Pancreas (tissue), 10 donors: ENCODE results near the gene CD93. TPM values are rescaled to one million over a fixed set of nuclear protein-coding genes. Genes with fewer than 3 reads are reported as not detected.

Source experiments
- ATAC-seq, 4 donors: fragments of 200-7000 bp; cut with Tn5 transposase; one replicate each; pipeline versions ENCODE4 v1.8.0 to v1.9.1; 2020; ENCODE audit warnings: mild to moderate bottlenecking in 4 of 4, moderate library complexity in 4 of 4
- DNase-seq, 6 donors: peaks; one replicate each; pipeline ENCODE4 v3.0.0-alpha.2; 2020
- FAIRE-seq: peaks from 2 replicates; lab custom pipeline; 2012; peaks lifted over from hg19 to GRCh38; lab: Jason Lieb, UNC
- H3K27ac ChIP-seq, 4 donors: fragments of 200-600 bp; sonication (generic); 1 replicate in 3 of 4; 2 replicates in 1 of 4; pipeline versions ENCODE4 v1.5.0 to v1.8.0; 2020
- H3K27me3 ChIP-seq, 4 donors: fragments of 200-600 bp; one replicate each; pipeline ENCODE4 v1.8.0; 2021
- H3K36me3 ChIP-seq, 3 donors: fragments of 200-600 bp; sonication (generic) in 1 of 3; one replicate each; pipeline versions ENCODE4 v1.5.0 to v1.8.0; 2020 to 2021
- H3K4me1 ChIP-seq, 3 donors: fragments of 200-600 bp; one replicate each; pipeline ENCODE4 v1.8.0; 2021
- H3K4me3 ChIP-seq, 4 donors: fragments of 200-600 bp; sonication (generic) in 2 of 4; one replicate each; pipeline versions ENCODE4 v1.5.0 to v1.8.0; 2020 to 2021
- H3K9me3 ChIP-seq, 4 donors: fragments of 200-600 bp; one replicate each; pipeline ENCODE4 v1.8.0; 2021
- WGBS, 2 donors: extraction: QIAGEN DNeasy Blood & Tissue Kit; methylation state at CpG; one replicate each; pipeline ENCODE4 v1.1.7; 2013; 5-methylcytosine and 5-hydroxymethylcytosine counted together
- intact Hi-C, 3 donors: fragments of 100-400 bp; cut with DNase I; formaldehyde crosslinking; loops; one replicate each; pipeline versions ENCODE4 v1.11.1 to v1.14.2; 2022
- polyA plus RNA-seq, 2 donors: library from polyadenylated mRNA; stranded (reverse); fragments of 200-250 nt; gene quantifications; one replicate each; pipeline ENCODE4 v1.2.3, GENCODE V29; 2013
- total RNA-seq, 6 donors: library from RNA; stranded (reverse); fragmentation: NEBNext Ultra II Directional in 4 of 6; extraction: Animal tissue kit (Norgen Biotek cat#: 25700) in 4 of 6; gene quantifications; one replicate each; pipeline versions ENCODE4 v1.2.1 to v1.2.4, GENCODE V29; 2021 to 2023
- TF ChIP-seq, protein P1 (sequence below), 4 donors: fragments of 200-600 bp; sonication (generic) in 3 of 4; IDR thresholded peaks; one replicate each; pipeline versions ENCODE4 v1.5.0 to v1.8.0; 2021; ENCODE audit warnings: antibody characterized with exemption in 4 of 4
- donor health status: healthy with polysubstance abuse.
- donor health status: DM: no; HTN: no; CAD: no; lungs with moderate emphysema.
- donor health status: DM: no; HTN: no; CAD: no.
- donor health status: control.
- donor health status: control.
- donor health status: Bipolar disorder and iron deficiency.
- donor health status: DM: yes; HTN: yes; CAD: no.
- donor health status: DM: no; HTN: no; CAD: no.
- donor health status: DM: no; HTN: no; CAD: no.
- donor health status: DM: yes; HTN: yes; CAD: no.

CD93 gene
- total and polyA plus RNA-seq, 8 donors = 2.8 to 18.2 (median 6.0) TPM

- H3K4me3 ChIP-seq = peak overlapping the region in 2 of 4 donors; percentile 38 to 48
- 1 to 2% methylated on average over 40 to 48 of the region's 48 CpGs for WGBS, 2 donors
- DNase-seq (peak in 2 of 6 donors; percentile 27 to 64), FAIRE-seq (no peak), ATAC-seq (peak in 3 of 4 donors; percentile 30 to 43 (median 37))
- no peaks in the 10 kb centered on the region for H3K9me3 ChIP-seq
- H3K4me1 ChIP-seq = peaks cover 4 to 8% (median 5%) of the 10 kb centered on the region in 3 donors
- intact Hi-C loops = no loop called here
- H3K27me3 ChIP-seq = peaks cover 0 to 34% (median 15%) of the 10 kb centered on the region in 4 donors
- H3K27ac ChIP-seq = peak overlapping the region in 2 of 4 donors; percentile 51 to 60
- H3K36me3 ChIP-seq = no peaks in the 10 kb centered on the region
- TF ChIP-seq, protein P1, sequence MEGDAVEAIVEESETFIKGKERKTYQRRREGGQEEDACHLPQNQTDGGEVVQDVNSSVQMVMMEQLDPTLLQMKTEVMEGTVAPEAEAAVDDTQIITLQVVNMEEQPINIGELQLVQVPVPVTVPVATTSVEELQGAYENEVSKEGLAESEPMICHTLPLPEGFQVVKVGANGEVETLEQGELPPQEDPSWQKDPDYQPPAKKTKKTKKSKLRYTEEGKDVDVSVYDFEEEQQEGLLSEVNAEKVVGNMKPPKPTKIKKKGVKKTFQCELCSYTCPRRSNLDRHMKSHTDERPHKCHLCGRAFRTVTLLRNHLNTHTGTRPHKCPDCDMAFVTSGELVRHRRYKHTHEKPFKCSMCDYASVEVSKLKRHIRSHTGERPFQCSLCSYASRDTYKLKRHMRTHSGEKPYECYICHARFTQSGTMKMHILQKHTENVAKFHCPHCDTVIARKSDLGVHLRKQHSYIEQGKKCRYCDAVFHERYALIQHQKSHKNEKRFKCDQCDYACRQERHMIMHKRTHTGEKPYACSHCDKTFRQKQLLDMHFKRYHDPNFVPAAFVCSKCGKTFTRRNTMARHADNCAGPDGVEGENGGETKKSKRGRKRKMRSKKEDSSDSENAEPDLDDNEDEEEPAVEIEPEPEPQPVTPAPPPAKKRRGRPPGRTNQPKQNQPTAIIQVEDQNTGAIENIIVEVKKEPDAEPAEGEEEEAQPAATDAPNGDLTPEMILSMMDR (IDR thresholded peaks at IDR 0.05) = no peak
Observed at GRCh38 chr20:23050076-23050838, 35.9 kb downstream of the CD93 start.

- FAIRE-seq (no peak), DNase-seq (peak in 5 of 6 donors; percentile 13 to 71 (median 36)), ATAC-seq (peak; percentile 4 to 65 (median 54))
- intact Hi-C loops = no loop called here
- TF ChIP-seq, protein P1 (IDR thresholded peaks at IDR 0.05) = no peak
- peak within 1 kb of the TSS in 3 of 4 donors; percentile 33 to 60 (median 51) for H3K27ac ChIP-seq
- H3K9me3 ChIP-seq = no peaks in the 10 kb centered on the region
- H3K27me3 ChIP-seq = peaks cover 0 to 34% (median 15%) of the 10 kb centered on the region in 4 donors
- H3K4me1 ChIP-seq = peaks cover 4 to 8% (median 5%) of the 10 kb centered on the region in 3 donors
- H3K4me3 ChIP-seq = peak within 1 kb of the TSS in 3 of 4 donors; percentile 16 to 48 (median 38)
- 1% methylated on average over 70 to 79 of the region's 79 CpGs for WGBS, 2 donors
- no peaks in the 10 kb centered on the region for H3K36me3 ChIP-seq
Observed at GRCh38 chr20:23049201-23050075, 36.7 kb downstream of the CD93 start, which contains the start of gene THBD. TSS of gene THBD (minus strand) at chr20:23049672. CDS start at chr20:23049504, 168 bp downstream.

DNA sequence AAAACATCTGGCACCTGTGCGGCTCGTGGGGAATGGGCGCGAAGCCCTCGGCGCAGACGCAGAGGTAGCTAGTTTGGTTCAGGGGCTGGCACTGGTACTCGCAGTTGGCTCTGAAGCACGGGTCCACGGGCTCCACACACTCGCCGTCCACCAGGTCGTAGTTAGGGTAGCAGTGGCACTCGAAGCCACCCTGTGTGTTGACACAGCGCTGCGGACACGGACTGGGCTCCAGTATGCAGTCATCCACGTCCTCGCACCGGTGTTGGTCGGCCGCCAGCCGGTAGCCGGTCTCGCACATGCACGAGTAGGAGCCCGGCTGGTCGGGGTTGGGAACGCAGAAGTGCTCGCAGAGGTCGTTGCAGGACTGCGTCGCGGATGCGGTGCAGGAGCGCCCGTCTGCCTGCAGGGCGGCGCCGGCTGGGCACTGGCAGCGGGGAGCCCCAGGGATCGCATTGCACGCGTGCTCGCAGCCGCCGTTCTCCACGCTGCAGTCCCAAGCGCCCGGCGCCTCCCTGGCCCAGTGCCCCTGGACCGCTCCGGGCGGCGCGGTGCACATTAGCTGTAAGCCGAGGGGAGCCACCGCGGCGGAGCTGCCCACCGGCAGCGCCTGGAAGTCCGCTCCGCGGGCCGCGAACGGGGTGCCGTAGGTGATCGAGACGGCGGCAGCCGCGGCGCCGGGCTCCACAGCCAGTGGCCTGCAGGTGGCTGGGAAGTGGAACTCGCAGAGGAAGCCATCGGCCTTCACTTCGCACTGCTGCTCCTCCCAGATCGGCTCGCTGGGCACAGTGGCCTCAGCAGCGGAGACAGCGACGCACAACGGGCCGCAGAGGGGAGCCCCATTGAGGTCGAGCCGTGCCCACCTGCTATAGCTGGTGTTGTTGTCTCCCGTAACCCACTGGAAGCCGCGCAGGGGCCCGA lies 37.6 kb downstream of the CD93 start:
- Histone ChIP-seq H3K27me3 (peaks cover 0 to 34% (median 15%) of the 10 kb centered on the region in 4 donors), H3K36me3 (no peaks in the 10 kb centered on the region), H3K27ac (peak overlapping the region in 3 of 4 donors; percentile 33 to 60 (median 51)), H3K4me3 (peak overlapping the region in 3 of 4 donors; percentile 16 to 48 (median 38)), H3K9me3 (no peaks in the 10 kb centered on the region), H3K4me1 (peaks cover 4 to 8% (median 5%) of the 10 kb centered on the region in 3 donors)
- FAIRE-seq = no peak
- ATAC-seq = peak; percentile 53 to 66 (median 60)
- DNase-seq = peak in 5 of 6 donors; percentile 30 to 81 (median 48)
- TF ChIP-seq, protein P1 (IDR thresholded peaks at IDR 0.05) = peak in 3 of 4 donors; percentile 18 to 36 (median 20)
- intact Hi-C loops = no loop called here
- 4 to 5% methylated on average over 87 to 92 of the region's 92 CpGs for WGBS, 2 donors

- H3K27ac ChIP-seq = no peak overlapping the region
Observed at GRCh38 chr20:23047738-23048214, 38.3 kb downstream of the CD93 start.

More at GRCh38 chr20:23047738-23048214, 38.3 kb downstream of the CD93 start:
- Histone ChIP-seq H3K9me3 (no peaks in the 10 kb centered on the region), H3K27me3 (peaks cover 0 to 34% (median 15%) of the 10 kb centered on the region in 4 donors), H3K4me1 (peaks cover 4 to 8% (median 5%) of the 10 kb centered on the region in 3 donors), H3K36me3 (no peaks in the 10 kb centered on the region), H3K4me3 (peak overlapping the region in 2 of 4 donors; percentile 38 to 48)
- intact Hi-C loops = no loop called here
- TF ChIP-seq, protein P1 (IDR thresholded peaks at IDR 0.05) = no peak
- ATAC-seq (peak in 1 of 4 donors; percentile 5), FAIRE-seq (no peak), DNase-seq (peak in 1 of 6 donors; percentile 70)
- 14 to 23% methylated on average over 38 to 47 of the region's 47 CpGs for WGBS, 2 donors
